ENCODE results near the gene EFCAB11. TPM values are rescaled to one million over a fixed set of nuclear protein-coding genes. Genes with fewer than 3 reads are reported as not detected.

Gene EFCAB11
- total and polyA plus RNA-seq, 2 of the 8 experiments (the other 6 are each of a cell fraction or from before 2014, with no cell fraction given) = 6.8 to 12.8 TPM

GRCh38 chr14:89933002-89933401 lies 21.5 kb downstream of the EFCAB11 start (continued):
- TF ChIP-seq CHD7 (IDR thresholded peaks at IDR 0.05; ENCODE audit: insufficient replicate concordance, low read length) (no peak), CREB1 (IDR thresholded peaks at IDR 0.05) (no peak), ATF2 (IDR thresholded peaks at IDR 0.05; ENCODE audit: low read length) (no peak), CBX5 (IDR thresholded peaks at IDR 0.05; ENCODE audit: low read depth, low read length) (no peak), JUN (IDR thresholded peaks at IDR 0.05; ENCODE audit: low read depth, low read length) (no peak), EGR1 (IDR thresholded peaks at IDR 0.05; ENCODE audit: borderline replicate concordance, low read depth, low read length) (no peak), CBX8 (IDR thresholded peaks at IDR 0.05; ENCODE audit: borderline replicate concordance, low read depth, low read length) (no peak), USF2 (IDR thresholded peaks at IDR 0.05; ENCODE audit: low read length) (no peak), TAF7 (optimal IDR thresholded peaks at IDR 0.05; ENCODE audit: borderline replicate concordance, low read depth, low read length) (no peak)
